ENCODE measurements around the gene N4BP2.
"Not testable (repeated sequence)": the region's sequence is repeated elsewhere in the genome, so short reads cannot be mapped to it uniquely, and the experiment has no call there.

DNA sequence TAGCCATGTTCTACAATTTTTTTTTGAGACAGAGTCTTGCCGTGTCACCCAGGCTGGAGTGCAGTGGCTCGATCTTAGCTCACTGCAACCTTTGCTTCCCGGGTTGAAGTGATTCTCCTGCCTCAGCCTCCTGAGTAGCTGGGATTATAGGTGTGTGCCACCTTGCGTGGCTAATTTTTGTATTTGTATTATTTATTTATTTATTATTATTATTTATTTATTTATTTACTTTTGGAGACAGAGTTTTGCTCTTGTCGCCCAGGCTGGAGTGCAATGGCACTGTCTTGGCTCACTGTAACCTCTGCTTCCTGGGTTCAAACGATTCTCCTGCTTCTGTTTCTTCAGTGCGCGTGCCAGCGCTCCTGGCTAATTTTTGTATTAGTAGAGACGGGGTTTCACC lies 36.8 kb downstream of the N4BP2 start:
- TF ChIP-seq, protein P1, sequence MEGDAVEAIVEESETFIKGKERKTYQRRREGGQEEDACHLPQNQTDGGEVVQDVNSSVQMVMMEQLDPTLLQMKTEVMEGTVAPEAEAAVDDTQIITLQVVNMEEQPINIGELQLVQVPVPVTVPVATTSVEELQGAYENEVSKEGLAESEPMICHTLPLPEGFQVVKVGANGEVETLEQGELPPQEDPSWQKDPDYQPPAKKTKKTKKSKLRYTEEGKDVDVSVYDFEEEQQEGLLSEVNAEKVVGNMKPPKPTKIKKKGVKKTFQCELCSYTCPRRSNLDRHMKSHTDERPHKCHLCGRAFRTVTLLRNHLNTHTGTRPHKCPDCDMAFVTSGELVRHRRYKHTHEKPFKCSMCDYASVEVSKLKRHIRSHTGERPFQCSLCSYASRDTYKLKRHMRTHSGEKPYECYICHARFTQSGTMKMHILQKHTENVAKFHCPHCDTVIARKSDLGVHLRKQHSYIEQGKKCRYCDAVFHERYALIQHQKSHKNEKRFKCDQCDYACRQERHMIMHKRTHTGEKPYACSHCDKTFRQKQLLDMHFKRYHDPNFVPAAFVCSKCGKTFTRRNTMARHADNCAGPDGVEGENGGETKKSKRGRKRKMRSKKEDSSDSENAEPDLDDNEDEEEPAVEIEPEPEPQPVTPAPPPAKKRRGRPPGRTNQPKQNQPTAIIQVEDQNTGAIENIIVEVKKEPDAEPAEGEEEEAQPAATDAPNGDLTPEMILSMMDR (IDR thresholded peaks at IDR 0.05), result not testable (repeated sequence)
- TF ChIP-seq, protein P2, sequence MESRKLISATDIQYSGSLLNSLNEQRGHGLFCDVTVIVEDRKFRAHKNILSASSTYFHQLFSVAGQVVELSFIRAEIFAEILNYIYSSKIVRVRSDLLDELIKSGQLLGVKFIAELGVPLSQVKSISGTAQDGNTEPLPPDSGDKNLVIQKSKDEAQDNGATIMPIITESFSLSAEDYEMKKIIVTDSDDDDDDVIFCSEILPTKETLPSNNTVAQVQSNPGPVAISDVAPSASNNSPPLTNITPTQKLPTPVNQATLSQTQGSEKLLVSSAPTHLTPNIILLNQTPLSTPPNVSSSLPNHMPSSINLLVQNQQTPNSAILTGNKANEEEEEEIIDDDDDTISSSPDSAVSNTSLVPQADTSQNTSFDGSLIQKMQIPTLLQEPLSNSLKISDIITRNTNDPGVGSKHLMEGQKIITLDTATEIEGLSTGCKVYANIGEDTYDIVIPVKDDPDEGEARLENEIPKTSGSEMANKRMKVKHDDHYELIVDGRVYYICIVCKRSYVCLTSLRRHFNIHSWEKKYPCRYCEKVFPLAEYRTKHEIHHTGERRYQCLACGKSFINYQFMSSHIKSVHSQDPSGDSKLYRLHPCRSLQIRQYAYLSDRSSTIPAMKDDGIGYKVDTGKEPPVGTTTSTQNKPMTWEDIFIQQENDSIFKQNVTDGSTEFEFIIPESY (IDR thresholded peaks at IDR 0.05; ENCODE audit: borderline replicate concordance, low read depth), result not testable (repeated sequence)
- not testable (repeated sequence) for TF ChIP-seq POLR2AphosphoS5 (IDR thresholded peaks at IDR 0.05; ENCODE audit: low read depth, low read length); TAF1 (IDR thresholded peaks at IDR 0.05; ENCODE audit: borderline replicate concordance, low read depth, low read length); SMC3 (IDR thresholded peaks at IDR 0.05; ENCODE audit: low read depth, low read length); GABPA (IDR thresholded peaks at IDR 0.05; ENCODE audit: low read depth)

Measured in SK-N-SH (cell line).